MCF 10A (cell line): ENCODE measurements around the gene C11orf21. TPM values are rescaled to one million over a fixed set of nuclear protein-coding genes. Genes with fewer than 3 reads are reported as not detected.

ENCODE experiments used
- BruUV-seq: library from RNA; stranded (reverse); fragments of 400-500 nt; replicated peaks from 2 replicates; lab custom pipeline; 2021; lab: Mats Ljungman, UMichigan
- CTCF ChIA-PET: fragments of 300-600 bp; sonication (Branson Sonifier 250); formaldehyde crosslinking; extraction: SDS; loops from one replicate; lab custom pipeline; 2021; ENCODE audit warnings: antibody characterized with exemption, inconsistent platforms; lab: Yijun Ruan, JAX
- POLR2A ChIA-PET: fragments of 300-600, 350-650 bp; sonication (Branson Sonifier 250); formaldehyde crosslinking; extraction: SDS; loops from one replicate; lab custom pipeline; 2020; ENCODE audit warnings: antibody characterized with exemption, inconsistent platforms; lab: Yijun Ruan, JAX
- DNase-seq: peaks from one replicate; pipeline ENCODE4 v3.0.0-alpha.2; 2018; ENCODE audit not compliant: unreplicated experiment
- H3K27ac Mint-ChIP-seq: one replicate; pipeline ENCODE4 v1.8.0; 2022; ENCODE audit warnings: mild to moderate bottlenecking, low read depth, mixed read lengths; ENCODE audit not compliant: unreplicated experiment
- H3K27me3 Mint-ChIP-seq: one replicate; pipeline ENCODE4 v1.8.0; 2022; ENCODE audit warnings: mixed read lengths; ENCODE audit not compliant: insufficient read depth, unreplicated experiment
- H3K36me3 Mint-ChIP-seq: one replicate; pipeline ENCODE4 v1.8.0; 2022; ENCODE audit warnings: mild to moderate bottlenecking, moderate library complexity, mixed read lengths; ENCODE audit not compliant: insufficient read depth, unreplicated experiment
- H3K4me1 Mint-ChIP-seq: one replicate; pipeline ENCODE4 v1.8.0; 2022; ENCODE audit warnings: mixed read lengths; ENCODE audit not compliant: insufficient read depth, unreplicated experiment
- H3K4me3 Mint-ChIP-seq: one replicate; pipeline ENCODE4 v1.8.0; 2022; ENCODE audit warnings: mild to moderate bottlenecking, moderate library complexity, mixed read lengths; ENCODE audit not compliant: unreplicated experiment
- H3K9me3 Mint-ChIP-seq: one replicate; pipeline ENCODE4 v1.8.0; 2022; ENCODE audit warnings: mixed read lengths; ENCODE audit not compliant: unreplicated experiment
- intact Hi-C: fragments of 100-400 bp; cut with micrococcal nuclease; formaldehyde crosslinking; loops from 2 replicates; pipeline ENCODE4 v1.14.1; 2022
- total RNA-seq: library from RNA; stranded (reverse); gene quantifications from 2 replicates; pipeline ENCODE4 v1.2.3, GENCODE V29; 2022
- TF ChIP-seq, protein P1 (sequence below): fragments of 200-600 bp; IDR thresholded peaks from one replicate; pipeline ENCODE4 v1.8.0; 2022; ENCODE audit warnings: antibody characterized with exemption, mild to moderate bottlenecking; ENCODE audit not compliant: unreplicated experiment

The C11orf21 gene
- total RNA-seq, 1 experiment from 2014 or later = not detected

DNA sequence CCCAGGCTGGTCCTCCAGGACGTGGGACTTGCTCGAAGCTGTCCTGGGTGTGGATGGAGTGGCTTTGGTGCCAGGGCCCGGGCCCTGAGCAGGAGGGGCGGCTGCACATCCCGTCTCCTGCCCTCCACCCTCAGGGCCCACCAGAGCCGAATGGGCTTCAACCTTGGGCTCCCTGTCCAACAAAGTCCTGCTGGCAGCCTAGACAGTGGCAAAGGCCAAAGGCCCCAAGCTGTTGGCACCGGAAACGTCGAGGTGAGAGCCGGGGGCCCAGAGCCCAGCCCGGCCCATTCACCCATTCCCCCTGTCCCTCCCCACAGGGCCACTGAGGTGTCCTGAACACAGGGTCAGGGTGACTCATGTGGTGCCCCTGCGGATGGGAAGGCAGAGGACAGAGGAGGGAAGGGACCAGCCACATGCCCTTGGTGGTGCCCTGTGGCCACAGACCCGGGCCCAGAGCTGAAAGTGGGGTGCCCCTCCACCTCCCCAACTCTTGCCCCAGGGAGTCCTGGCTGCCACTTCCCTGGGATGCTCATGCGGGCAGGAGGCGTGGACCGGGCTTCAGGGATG lies 9.2 kb upstream of the C11orf21 start:
- Mint-ChIP-seq H3K27me3 (no peaks in the 10 kb centered on the region), H3K27ac (no peak overlapping the region), H3K9me3 (no peaks in the 10 kb centered on the region), H3K4me1 (peaks cover 7% of the 10 kb centered on the region), H3K4me3 (no peak overlapping the region), H3K36me3 (no peaks in the 10 kb centered on the region)
- BruUV-seq = no TSS peak
- no peak for DNase-seq
- ChIA-PET POLR2A (interaction anchor here (0.7 kb wide), 1 partner anchor 791 kb away, joined by 3 read pairs; no protein-coding TSS in a partner anchor), CTCF (interaction anchor here (1.2 to 4.0 kb wide), 3 partner anchors 12 to 221 kb away, joined by 4 to 46 read pairs (median 4); no protein-coding TSS in a partner anchor)
- intact Hi-C loops = no loop called here
- TF ChIP-seq, protein P1, sequence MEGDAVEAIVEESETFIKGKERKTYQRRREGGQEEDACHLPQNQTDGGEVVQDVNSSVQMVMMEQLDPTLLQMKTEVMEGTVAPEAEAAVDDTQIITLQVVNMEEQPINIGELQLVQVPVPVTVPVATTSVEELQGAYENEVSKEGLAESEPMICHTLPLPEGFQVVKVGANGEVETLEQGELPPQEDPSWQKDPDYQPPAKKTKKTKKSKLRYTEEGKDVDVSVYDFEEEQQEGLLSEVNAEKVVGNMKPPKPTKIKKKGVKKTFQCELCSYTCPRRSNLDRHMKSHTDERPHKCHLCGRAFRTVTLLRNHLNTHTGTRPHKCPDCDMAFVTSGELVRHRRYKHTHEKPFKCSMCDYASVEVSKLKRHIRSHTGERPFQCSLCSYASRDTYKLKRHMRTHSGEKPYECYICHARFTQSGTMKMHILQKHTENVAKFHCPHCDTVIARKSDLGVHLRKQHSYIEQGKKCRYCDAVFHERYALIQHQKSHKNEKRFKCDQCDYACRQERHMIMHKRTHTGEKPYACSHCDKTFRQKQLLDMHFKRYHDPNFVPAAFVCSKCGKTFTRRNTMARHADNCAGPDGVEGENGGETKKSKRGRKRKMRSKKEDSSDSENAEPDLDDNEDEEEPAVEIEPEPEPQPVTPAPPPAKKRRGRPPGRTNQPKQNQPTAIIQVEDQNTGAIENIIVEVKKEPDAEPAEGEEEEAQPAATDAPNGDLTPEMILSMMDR = no peak

DNA sequence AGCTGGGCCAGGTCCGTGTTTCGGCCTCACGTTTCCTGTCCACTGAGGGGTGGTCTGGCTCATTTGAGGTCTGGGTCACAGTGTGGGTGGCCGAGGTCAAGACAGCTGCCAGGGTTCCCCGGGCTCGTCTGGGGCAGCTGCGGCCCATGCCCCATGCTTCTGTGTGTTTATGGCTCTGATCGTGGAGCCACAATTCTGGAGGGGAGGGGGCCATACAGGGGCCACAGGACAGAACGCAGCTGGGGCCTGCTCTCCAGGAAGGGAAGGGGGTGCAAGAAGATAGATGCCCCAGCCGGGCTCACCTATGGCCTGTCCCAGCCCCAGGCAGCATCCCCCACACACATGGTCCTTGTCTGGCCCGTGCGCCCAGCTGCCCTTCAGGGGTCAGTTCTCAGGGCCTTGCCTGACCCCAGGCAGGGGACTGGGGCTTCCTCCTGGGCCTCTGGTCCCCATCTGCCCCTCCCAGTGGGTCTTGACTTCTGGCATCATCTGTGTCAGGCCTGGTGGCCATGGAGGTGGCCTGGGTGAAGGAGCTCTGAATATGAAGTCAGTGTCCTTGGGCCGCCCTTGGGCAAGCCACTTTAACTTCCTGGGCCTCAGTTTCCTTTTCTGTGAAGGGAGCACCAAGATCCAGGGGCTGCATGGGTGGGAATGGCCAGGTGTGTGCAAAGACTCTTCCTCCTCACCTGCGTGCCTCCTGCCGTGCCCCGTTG lies 8.5 kb upstream of the C11orf21 start:
- CTCF ChIA-PET = interaction anchor here (1.2 to 4.0 kb wide), 3 partner anchors 11 to 221 kb away, joined by 4 to 46 read pairs (median 4); no protein-coding TSS in a partner anchor
- no TSS peak for BruUV-seq
- no peaks in the 10 kb centered on the region for H3K36me3 Mint-ChIP-seq
- intact Hi-C loops = no loop called here
- H3K4me3 Mint-ChIP-seq = no peak overlapping the region
- H3K9me3 Mint-ChIP-seq = no peaks in the 10 kb centered on the region
- TF ChIP-seq, protein P1 = no peak
- no peak overlapping the region for H3K27ac Mint-ChIP-seq
- POLR2A ChIA-PET = no interaction called here
- H3K27me3 Mint-ChIP-seq = no peaks in the 10 kb centered on the region
- peaks cover 7% of the 10 kb centered on the region for H3K4me1 Mint-ChIP-seq
- DNase-seq = no peak

DNA sequence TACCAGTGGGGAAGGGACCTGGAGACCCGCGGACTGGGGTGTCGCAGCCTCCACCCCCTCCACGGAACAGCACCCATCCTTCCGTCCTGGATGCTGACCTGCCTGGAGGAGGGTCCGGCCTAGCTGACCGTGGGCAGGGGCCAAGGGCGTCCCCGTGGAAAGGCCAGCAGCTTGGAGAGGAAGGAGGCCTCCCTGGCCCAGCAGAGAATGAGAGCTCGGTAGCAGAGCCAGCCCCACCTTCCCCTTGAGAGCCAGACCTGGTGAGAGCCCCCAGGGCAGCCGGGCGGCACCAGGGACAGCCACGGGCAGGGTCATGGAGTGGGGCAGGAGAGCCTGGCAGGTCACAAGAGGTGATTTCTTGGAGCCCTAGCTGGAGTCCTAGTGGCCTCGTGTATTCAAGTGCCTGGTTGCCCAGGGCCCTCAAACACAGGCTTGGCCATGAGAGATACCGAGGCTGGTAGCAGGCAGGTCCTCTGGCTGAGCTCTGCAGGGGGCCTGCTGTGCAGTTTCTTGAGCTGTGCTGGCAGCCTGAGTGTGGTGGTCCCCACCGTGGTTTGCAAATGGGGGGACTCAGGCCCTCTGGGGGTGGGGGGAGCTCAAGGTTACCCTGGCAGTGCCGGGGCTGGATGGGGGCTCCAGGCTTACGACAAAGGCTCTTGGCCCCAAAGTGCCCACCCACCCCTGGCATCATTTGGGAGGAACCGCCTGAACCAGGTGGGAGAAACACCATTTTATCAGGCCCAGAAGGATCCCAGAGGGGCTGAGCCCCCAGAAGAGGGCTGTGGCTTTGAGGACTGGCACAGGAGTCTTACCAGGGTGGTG lies 7.7 kb upstream of the C11orf21 start:
- no peak for DNase-seq
- Mint-ChIP-seq H3K36me3 (no peaks in the 10 kb centered on the region), H3K27me3 (no peaks in the 10 kb centered on the region), H3K4me3 (no peak overlapping the region), H3K27ac (no peak overlapping the region), H3K4me1 (peaks cover 7% of the 10 kb centered on the region), H3K9me3 (no peaks in the 10 kb centered on the region)
- no TSS peak for BruUV-seq
- POLR2A ChIA-PET = no interaction called here
- TF ChIP-seq, protein P1 = no peak
- CTCF ChIA-PET = interaction anchor here (0.6 to 4.0 kb wide), 6 partner anchors 10 to 221 kb away, joined by 3 to 46 read pairs (median 4); no protein-coding TSS in a partner anchor
- intact Hi-C loops = no loop called here

- Mint-ChIP-seq H3K9me3 (no peaks in the 10 kb centered on the region), H3K36me3 (no peaks in the 10 kb centered on the region), H3K4me1 (peaks cover 7% of the 10 kb centered on the region), H3K4me3 (no peak overlapping the region), H3K27me3 (no peaks in the 10 kb centered on the region), H3K27ac (no peak overlapping the region)
- no TSS peak for BruUV-seq
- intact Hi-C loops = no loop called here
- DNase-seq = no peak
- CTCF ChIA-PET = interaction anchor here (1.0 to 4.0 kb wide), 3 partner anchors 91 to 222 kb away, joined by 3 to 46 read pairs (median 4); no protein-coding TSS in a partner anchor
- TF ChIP-seq, protein P1 = no peak
- POLR2A ChIA-PET = no interaction called here
Observed at GRCh38 chr11:2308713-2309112, 7.0 kb upstream of the C11orf21 start.
